ENCODE measurements around the gene PIP4K2A. TPM values are rescaled to one million over a fixed set of nuclear protein-coding genes. Genes with fewer than 3 reads are reported as not detected.

Gene PIP4K2A
- total and polyA plus RNA-seq, 2 of the 8 experiments (the other 6 are each of a cell fraction or from before 2014, with no cell fraction given): 19.0 to 60.9 TPM

DNA sequence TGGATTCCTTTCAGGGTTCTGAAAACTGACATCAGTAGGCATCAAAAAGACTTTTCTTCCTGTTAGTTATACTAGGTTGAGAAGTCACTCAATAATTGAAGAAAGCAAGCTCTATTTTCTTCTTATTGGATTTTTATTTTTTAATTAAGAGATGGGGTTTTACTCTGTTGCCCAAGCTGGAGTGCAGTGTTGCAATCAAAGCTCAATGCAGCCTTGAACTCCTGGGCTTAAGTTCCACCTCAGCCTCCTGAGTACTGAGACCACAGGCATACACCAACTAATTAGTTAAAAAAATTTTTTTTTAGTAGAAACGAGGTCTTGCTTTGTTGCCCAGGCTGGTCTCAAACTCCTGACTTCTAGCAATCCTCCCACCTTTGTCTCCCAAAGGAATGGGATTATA lies 28.0 kb downstream of the PIP4K2A start:
- ChIA-PET POLR2A (ENCODE audit: partially characterized antibody) (interaction anchor here (0.6 kb wide), 1 partner anchor 26 kb away, joined by 3 read pairs; no protein-coding TSS in a partner anchor), CTCF (ENCODE audit: partially characterized antibody) (no interaction called here)
- Histone ChIP-seq H2BK12ac (ENCODE audit: low read depth, low read length) (no peak overlapping the region; the same call in 1 of the 2 replicates), H2AK5ac (ENCODE audit: low read depth, low read length) (no peak overlapping the region), H3K18ac (ENCODE audit: extremely low read depth, low read length) (no peak overlapping the region), H3K4me3 (ENCODE audit: extremely low read depth in 1 of 4, insufficient read depth in 2 of 4, low read depth in 3 of 4, low read length in 4 of 4) (no peak overlapping the region), H3K23ac (ENCODE audit: insufficient read length) (no peak overlapping the region), H3K79me1 (ENCODE audit: low read depth, low read length) (peaks cover 6% of the 10 kb centered on the region), H3K9ac (replicated peaks in 1 of 4; ENCODE audit: extremely low read depth in 1 of 4, low read depth in 3 of 4, low read length in 3 of 4) (no peak overlapping the region), H3K4me1 (replicated peaks in 1 of 4; ENCODE audit: control insufficient read depth in 3 of 4, insufficient read depth in 4 of 4, low read length in 3 of 4) (peaks cover 6 to 28% (median 18%) of the 10 kb centered on the region in 4 experiments; a peak in 6 of 7 replicates), H3K9me3 (ENCODE audit: insufficient read depth in 2 of 2, low read depth in 1 of 2, low read length in 1 of 2) (no peaks in the 10 kb centered on the region), H3K79me2 (ENCODE audit: control insufficient read depth in 1 of 2, insufficient read depth in 2 of 2, low read length in 2 of 2) (peaks cover 27 to 85% of the 10 kb centered on the region in 2 experiments), H2BK5ac (ENCODE audit: low read depth, low read length) (no peak overlapping the region), H4K91ac (replicated peaks; ENCODE audit: insufficient read length, low read length) (no peak overlapping the region), H3K36me3 (ENCODE audit: control insufficient read depth in 2 of 4, insufficient read depth in 4 of 4, low read length in 3 of 4) (no peaks in the 10 kb centered on the region), H3K27me3 (replicated peaks in 1 of 4; ENCODE audit: control insufficient read depth in 3 of 4, extremely low read depth in 1 of 4, insufficient read depth in 3 of 4, low read length in 3 of 4) (no peaks in the 10 kb centered on the region), H2BK20ac (ENCODE audit: low read length) (no peak overlapping the region), H2BK120ac (replicated peaks; ENCODE audit: low read depth, low read length) (no peak overlapping the region), H3K27ac (ENCODE audit: low read depth, low read length) (no peak overlapping the region), H3K56ac (replicated peaks; ENCODE audit: insufficient read length, low read depth, low read length) (no peak overlapping the region), H4K20me1 (replicated peaks in 1 of 2; ENCODE audit: control insufficient read depth in 1 of 2, insufficient read depth in 2 of 2, low read length in 2 of 2) (peaks cover 0 to 3% of the 10 kb centered on the region in 2 experiments), H2BK15ac (ENCODE audit: low read length) (no peak overlapping the region), H3K14ac (ENCODE audit: insufficient read length) (no peak overlapping the region), H4K8ac (ENCODE audit: extremely low read depth, insufficient read depth, low read length) (no peak overlapping the region), H3K4me2 (ENCODE audit: insufficient read depth in 1 of 2, low read depth in 2 of 2, low read length in 2 of 2) (no peak overlapping the region), H4K5ac (ENCODE audit: insufficient read length, low read depth, low read length) (no peak overlapping the region), H2AFZ (ENCODE audit: low read length) (no peak overlapping the region), H3K23me2 (ENCODE audit: low read depth, low read length) (0 out of 2 replicates have a peak, but pooled peaks cover 2% of the 10 kb centered on the region), H3K4ac (replicated peaks; ENCODE audit: insufficient read length, low read depth, low read length) (no peak overlapping the region)
- no peak for TF ChIP-seq TCF12 (IDR thresholded peaks at IDR 0.05; ENCODE audit: low read depth, low read length)
- no peak for TF ChIP-seq JUND (IDR thresholded peaks at IDR 0.05; ENCODE audit: low read length)
- no peak for TF ChIP-seq TEAD4 (IDR thresholded peaks at IDR 0.05; ENCODE audit: low read depth, low read length)
- no peak for TF ChIP-seq TAF1 (IDR thresholded peaks at IDR 0.05; ENCODE audit: low read depth, low read length)
- no peak for TF ChIP-seq ZNF274 (IDR thresholded peaks at IDR 0.05; ENCODE audit: borderline replicate concordance, extremely low read depth, low read length)
- no peak for TF ChIP-seq SP1 (IDR thresholded peaks at IDR 0.05; ENCODE audit: low read depth, low read length)
- no peak for TF ChIP-seq HDAC6 (IDR thresholded peaks at IDR 0.05; ENCODE audit: low read depth, low read length)
- TF ChIP-seq YY1 (IDR thresholded peaks at IDR 0.05; ENCODE audit: low read depth, low read length): no peak
- no peak for TF ChIP-seq SIRT6 (IDR thresholded peaks at IDR 0.05; ENCODE audit: low read length)
- TF ChIP-seq, protein P1, sequence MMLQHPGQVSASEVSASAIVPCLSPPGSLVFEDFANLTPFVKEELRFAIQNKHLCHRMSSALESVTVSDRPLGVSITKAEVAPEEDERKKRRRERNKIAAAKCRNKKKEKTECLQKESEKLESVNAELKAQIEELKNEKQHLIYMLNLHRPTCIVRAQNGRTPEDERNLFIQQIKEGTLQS (IDR thresholded peaks at IDR 0.05; ENCODE audit: insufficient read depth, low read depth, low read length): no peak
- TF ChIP-seq SP2 (IDR thresholded peaks at IDR 0.05; ENCODE audit: low read length): no peak
- TF ChIP-seq GABPA (IDR thresholded peaks at IDR 0.05; ENCODE audit: borderline replicate concordance, insufficient read depth, low read length): no peak
- no peak for TF ChIP-seq GTF2F1 (IDR thresholded peaks at IDR 0.05; ENCODE audit: borderline replicate concordance, low read depth, low read length)
- TF ChIP-seq KDM1A (IDR thresholded peaks at IDR 0.05; ENCODE audit: borderline replicate concordance, low read length): no peak
- no peak for FAIRE-seq
- DNase-seq (ENCODE audit: low read depth in 1 of 2, low spot score in 2 of 2): no peak
- WGBS, 2 experiments (ENCODE audit: extremely low coverage in 1 of 2, insufficient coverage in 1 of 2, insufficient read length in 1 of 2, insufficient replicate concordance in 2 of 2, low coverage in 1 of 2, low lambda C conversion rate in 2 of 2, missing lambda C conversion rate in 1 of 2): 77% methylated on average over 1 of the region's 1 CpG; no CpG with 5 or more reads in 1 of the 2 experiments

Measured in H1 (cell line).